ENCODE results near the gene SLX4. TPM values are rescaled to one million over a fixed set of nuclear protein-coding genes. Genes with fewer than 3 reads are reported as not detected.

Gene SLX4
- total and polyA plus RNA-seq, 2 donors (not counting 1 experiment from before 2014, with no cell fraction given), result 5.4 to 13.3 TPM

- 14% methylated on average over 9 of the region's 11 CpGs for WGBS (ENCODE audit: insufficient coverage)
- Mint-ChIP-seq H3K27ac (peak overlapping the region; percentile 97), H3K4me1 (peaks cover 60% of the 10 kb centered on the region), H3K4me3 (peak overlapping the region; percentile 96), H3K9me3 (ENCODE audit: insufficient read depth) (no peaks in the 10 kb centered on the region), H3K27me3 (no peaks in the 10 kb centered on the region)
- Histone ChIP-seq H3K4me2 (replicated peaks; ENCODE audit: low read depth, low read length, poor library complexity, severe bottlenecking) (peak overlapping the region; percentile 97), H3K4me1 (ENCODE audit: control insufficient read depth in 2 of 2, insufficient read depth in 2 of 2, low read length in 2 of 2) (peaks cover 45 to 57% of the 10 kb centered on the region in 2 donors), H4K20me1 (ENCODE audit: control insufficient read depth, insufficient read depth, low read length, poor library complexity, severe bottlenecking) (peaks cover 28% of the 10 kb centered on the region), H3K9ac (ENCODE audit: low read length) (peak overlapping the region; percentile 96), H3K4me3 (ENCODE audit: control extremely low read depth in 1 of 5, extremely low read depth in 1 of 5, insufficient read depth in 1 of 5, low read depth in 2 of 5, low read length in 4 of 5) (peak overlapping the region; percentile 63 to 93 (median 79)), H3K27me3 (replicated peaks in 1 of 4; ENCODE audit: control extremely low read depth in 1 of 4, control insufficient read depth in 3 of 4, insufficient read depth in 4 of 4, low read length in 3 of 4) (no peaks in the 10 kb centered on the region), H2AFZ (ENCODE audit: insufficient read depth, low read depth, low read length, poor library complexity, severe bottlenecking) (peak overlapping the region; percentile 92), H3K9me3 (ENCODE audit: control extremely low read depth in 1 of 3, control insufficient read depth in 2 of 3, insufficient read depth in 1 of 3, low read length in 2 of 3) (peaks cover 0 to 4% (median 0%) of the 10 kb centered on the region in 3 donors), H3K36me3 (replicated peaks in 1 of 2; ENCODE audit: control extremely low read depth in 1 of 2, control insufficient read depth in 1 of 2, extremely low read depth in 1 of 2, insufficient read depth in 2 of 2, low read length in 1 of 2) (peaks cover 0 to 9% of the 10 kb centered on the region in 2 experiments), H3K27ac (ENCODE audit: low read length in 2 of 2) (peak overlapping the region; percentile 71 to 89), H3K79me2 (ENCODE audit: control insufficient read depth, insufficient read depth, low read length) (peaks cover 57% of the 10 kb centered on the region)
- intact Hi-C loops (cut with micrococcal nuclease), result no loop called here
- DNase-seq (peak; percentile 30), ATAC-seq (ENCODE audit: low read depth) (peak; percentile 8)
- no peak for TF ChIP-seq CTCF (IDR thresholded peaks at IDR 0.05)
- TF ChIP-seq EZH2 (IDR thresholded peaks at IDR 0.05; ENCODE audit: borderline replicate concordance, insufficient read depth, low read depth, low read length, poor library complexity, severe bottlenecking), result no peak
- ChIA-PET CTCF (no interaction called here), POLR2A (interaction anchor here (0.6 kb wide), 1 partner anchor 623 kb away, joined by 3 read pairs; no protein-coding TSS in a partner anchor)
These were observed 35.2 kb downstream of the SLX4 start for GRCh38 chr16:3576211-3576610.

GRCh38 chr16:3575491-3575890 lies 35.9 kb downstream of the SLX4 start:
- DNase-seq (no peak), ATAC-seq (ENCODE audit: low read depth) (no peak)
- WGBS (ENCODE audit: insufficient coverage), result 87% methylated on average over 13 of the region's 13 CpGs
- Mint-ChIP-seq H3K27me3 (no peaks in the 10 kb centered on the region), H3K27ac (peak overlapping the region; percentile 97), H3K4me3 (peak overlapping the region; percentile 78), H3K4me1 (peaks cover 54% of the 10 kb centered on the region), H3K9me3 (ENCODE audit: insufficient read depth) (peaks cover 3% of the 10 kb centered on the region)
- H3K36me3 ChIP-seq (replicated peaks in 1 of 2; ENCODE audit: control extremely low read depth in 1 of 2, control insufficient read depth in 1 of 2, extremely low read depth in 1 of 2, insufficient read depth in 2 of 2, low read length in 1 of 2), result peaks cover 0 to 15% of the 10 kb centered on the region in 2 experiments
- peak overlapping the region; percentile 96 for H3K9ac ChIP-seq (ENCODE audit: low read length)
- H3K4me1 ChIP-seq (ENCODE audit: control insufficient read depth in 2 of 2, insufficient read depth in 2 of 2, low read length in 2 of 2), result peaks cover 42 to 53% of the 10 kb centered on the region in 2 donors
- H3K9me3 ChIP-seq (ENCODE audit: control extremely low read depth in 1 of 3, control insufficient read depth in 2 of 3, insufficient read depth in 1 of 3, low read length in 2 of 3), result peaks cover 0 to 8% (median 6%) of the 10 kb centered on the region in 3 donors
- H3K4me2 ChIP-seq (replicated peaks; ENCODE audit: low read depth, low read length, poor library complexity, severe bottlenecking), result peak overlapping the region; percentile 97
- POLR2A ChIA-PET, result no interaction called here
- peak overlapping the region; percentile 71 to 89 for H3K27ac ChIP-seq (ENCODE audit: low read length in 2 of 2)
- H2AFZ ChIP-seq (ENCODE audit: insufficient read depth, low read depth, low read length, poor library complexity, severe bottlenecking), result no peak overlapping the region
- peak overlapping the region in 4 of 5 experiments; percentile 63 to 93 (median 83) for H3K4me3 ChIP-seq (ENCODE audit: control extremely low read depth in 1 of 5, extremely low read depth in 1 of 5, insufficient read depth in 1 of 5, low read depth in 2 of 5, low read length in 4 of 5)
- intact Hi-C loops (cut with micrococcal nuclease), result no loop called here
- TF ChIP-seq EZH2 (IDR thresholded peaks at IDR 0.05; ENCODE audit: borderline replicate concordance, insufficient read depth, low read depth, low read length, poor library complexity, severe bottlenecking) (no peak), CTCF (IDR thresholded peaks at IDR 0.05) (no peak)
- CTCF ChIA-PET, result no interaction called here
- no peaks in the 10 kb centered on the region for H3K27me3 ChIP-seq (replicated peaks in 1 of 4; ENCODE audit: control extremely low read depth in 1 of 4, control insufficient read depth in 3 of 4, insufficient read depth in 4 of 4, low read length in 3 of 4)
- H3K79me2 ChIP-seq (ENCODE audit: control insufficient read depth, insufficient read depth, low read length), result peaks cover 64% of the 10 kb centered on the region
- peaks cover 32% of the 10 kb centered on the region for H4K20me1 ChIP-seq (ENCODE audit: control insufficient read depth, insufficient read depth, low read length, poor library complexity, severe bottlenecking)
